C4-2B (cell line): ENCODE results near the gene POMT1.

ENCODE experiments used
- H3K27ac ChIP-seq: fragments of 450-650 bp; 2 replicates; pipeline ENCODE4 v1.5.1; 2017
- CTCF ChIP-seq: fragments of 450-650 bp; conservative IDR thresholded peaks from 2 replicates; pipeline ENCODE4 v1.5.1; 2017; ENCODE audit warnings: mild to moderate bottlenecking
- ZFX ChIP-seq: fragments of 450-650 bp; IDR thresholded peaks from 2 replicates; pipeline ENCODE4 v1.6.1; 2017

POMT1 gene

GRCh38 chr9:131522257-131523085 lies 19.8 kb downstream of the POMT1 start:
- no peak overlapping the region for H3K27ac ChIP-seq
- TF ChIP-seq CTCF (no peak), ZFX (no peak)

- H3K27ac ChIP-seq, result no peak overlapping the region
- TF ChIP-seq ZFX (no peak), CTCF (no peak)
Measured at GRCh38 chr9:131523086-131523388, 20.3 kb downstream of the POMT1 start.

GRCh38 chr9:131523451-131524435 lies 21.0 kb downstream of the POMT1 start:
- TF ChIP-seq ZFX (no peak), CTCF (no peak)
- H3K27ac ChIP-seq, result no peak overlapping the region

- no peak overlapping the region for H3K27ac ChIP-seq
Measured at GRCh38 chr9:131524665-131525315, 22.1 kb downstream of the POMT1 start.

GRCh38 chr9:131525643-131526565 lies 23.2 kb downstream of the POMT1 start:
- TF ChIP-seq ZFX, result no peak
- TF ChIP-seq CTCF, result no peak
- no peak overlapping the region for H3K27ac ChIP-seq

More at GRCh38 chr9:131524665-131525315, 22.1 kb downstream of the POMT1 start:
- TF ChIP-seq ZFX (no peak), CTCF (no peak)

GRCh38 chr9:131528186-131528585 lies 25.5 kb downstream of the POMT1 start:
- TF ChIP-seq CTCF, result no peak
- no peak for TF ChIP-seq ZFX

More at GRCh38 chr9:131528186-131528585, 25.5 kb downstream of the POMT1 start:
- H3K27ac ChIP-seq, result no peak overlapping the region
